Activated naive CD4-positive, alpha-beta T cell treated with anti-CD3 and anti-CD28 coated beads, Interleukin-2, amount 10 ng/mL, durations not matched to agents 7 days and 5 days (primary cell): ENCODE data around the gene AKAP13.

Source experiments
- CTCF ChIA-PET: fragments of 350-600 bp; sonication (Branson Sonifier 250); formaldehyde crosslinking; loops from one replicate; lab custom pipeline; 2021; ENCODE audit warnings: antibody characterized with exemption; lab: Charles Lee
- DNase-seq: peaks from one replicate; pipeline ENCODE4 v3.0.0-alpha.2; 2020
- H3K27ac Mint-ChIP-seq: one replicate; pipeline ENCODE4 v1.8.0; 2021; ENCODE audit warnings: mild to moderate bottlenecking, moderate library complexity, mixed read lengths
- H3K27me3 Mint-ChIP-seq: one replicate; pipeline ENCODE4 v1.8.0; 2021; ENCODE audit warnings: mild to moderate bottlenecking, mixed read lengths
- H3K36me3 Mint-ChIP-seq: one replicate; pipeline ENCODE4 v1.8.0; 2021; ENCODE audit warnings: mixed read lengths
- H3K4me1 Mint-ChIP-seq: one replicate; pipeline ENCODE4 v1.8.0; 2021; ENCODE audit warnings: mixed read lengths
- H3K4me3 Mint-ChIP-seq: one replicate; pipeline ENCODE4 v1.8.0; 2021; ENCODE audit warnings: mild to moderate bottlenecking, moderate library complexity, mixed read lengths
- H3K9me3 Mint-ChIP-seq: one replicate; pipeline ENCODE4 v1.8.0; 2021; ENCODE audit warnings: mixed read lengths

The AKAP13 gene

DNA sequence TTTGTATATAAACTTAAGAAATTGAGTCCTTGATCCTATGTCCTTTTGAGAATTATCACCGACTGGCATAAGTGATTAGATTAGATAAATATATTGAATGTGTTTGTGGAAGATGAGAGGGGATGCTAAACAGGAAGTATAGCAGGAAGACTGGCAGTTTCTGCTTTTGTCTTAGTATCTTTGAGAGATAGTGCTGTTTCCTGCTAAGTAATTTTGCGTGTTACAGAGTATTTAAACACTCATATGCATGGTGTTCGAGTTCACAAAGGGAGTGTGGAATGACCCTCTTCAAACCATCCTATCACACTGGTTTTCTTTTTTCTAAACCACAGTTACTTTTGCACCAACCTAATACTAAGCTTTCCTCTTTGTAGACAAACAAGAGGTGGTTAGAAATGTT lies 308.3 kb downstream of the AKAP13 start:
- H3K27me3 Mint-ChIP-seq, result no peaks in the 10 kb centered on the region
- H3K27ac Mint-ChIP-seq, result peak overlapping the region; percentile 95
- H3K36me3 Mint-ChIP-seq, result peaks cover 63% of the 10 kb centered on the region
- DNase-seq, result no peak
- peaks cover 71% of the 10 kb centered on the region for H3K4me1 Mint-ChIP-seq
- CTCF ChIA-PET, result interaction anchor here (1.4 kb wide), 1 partner anchor 21 kb away, joined by 3 read pairs; no protein-coding TSS in a partner anchor
- peak overlapping the region; percentile 92 for H3K4me3 Mint-ChIP-seq
- H3K9me3 Mint-ChIP-seq, result no peaks in the 10 kb centered on the region

- DNase-seq, result peak; percentile 75
- no peaks in the 10 kb centered on the region for H3K9me3 Mint-ChIP-seq
- peaks cover 70% of the 10 kb centered on the region for H3K4me1 Mint-ChIP-seq
- no peaks in the 10 kb centered on the region for H3K27me3 Mint-ChIP-seq
- peak overlapping the region; percentile 95 for H3K27ac Mint-ChIP-seq
- peak overlapping the region; percentile 92 for H3K4me3 Mint-ChIP-seq
- CTCF ChIA-PET, result interaction anchor here (1.1 to 1.5 kb wide), 7 partner anchors 13 to 107 kb away, joined by 3 to 7 read pairs (median 5); no protein-coding TSS in a partner anchor
- H3K36me3 Mint-ChIP-seq, result peaks cover 64% of the 10 kb centered on the region
These were observed 309.3 kb downstream of the AKAP13 start for GRCh38 chr15:85689729-85690128.

GRCh38 chr15:85690561-85691231 lies 310.3 kb downstream of the AKAP13 start:
- Mint-ChIP-seq H3K36me3 (peaks cover 67% of the 10 kb centered on the region), H3K27me3 (no peaks in the 10 kb centered on the region), H3K4me3 (peak overlapping the region; percentile 92), H3K27ac (peak overlapping the region; percentile 95), H3K9me3 (no peaks in the 10 kb centered on the region), H3K4me1 (peaks cover 73% of the 10 kb centered on the region)
- DNase-seq, result peak; percentile 60
- CTCF ChIA-PET, result interaction anchor here (1.0 to 1.5 kb wide), 7 partner anchors 9 to 108 kb away, joined by 3 to 7 read pairs (median 5); no protein-coding TSS in a partner anchor

- H3K36me3 Mint-ChIP-seq, result peaks cover 66% of the 10 kb centered on the region
- CTCF ChIA-PET, result interaction anchor here (0.9 to 3.4 kb wide), 3 partner anchors 12 to 111 kb away, joined by 3 to 21 read pairs (median 4); no protein-coding TSS in a partner anchor
These were observed 311.2 kb downstream of the AKAP13 start for GRCh38 chr15:85691350-85692240.

DNA sequence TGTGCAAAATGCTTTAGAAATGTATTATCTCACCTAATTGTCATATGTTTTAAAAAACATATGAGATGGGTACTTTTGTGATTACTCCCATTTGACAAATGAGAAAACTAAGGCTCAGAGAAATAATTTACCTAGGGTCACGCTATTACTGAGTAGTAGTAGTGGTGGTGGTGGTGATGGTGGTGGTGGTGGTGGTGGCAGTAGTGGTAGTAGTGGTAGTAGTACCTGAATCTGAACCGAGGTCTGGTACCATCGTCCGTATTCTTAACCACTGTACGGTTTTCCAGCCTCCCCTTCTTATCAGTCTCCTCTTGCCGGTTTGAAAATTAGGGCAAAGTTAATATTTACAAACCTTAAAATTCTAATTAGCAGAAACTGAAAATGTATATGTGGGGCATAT lies 311.9 kb downstream of the AKAP13 start:
- Mint-ChIP-seq H3K27ac (peak overlapping the region; percentile 95), H3K36me3 (peaks cover 66% of the 10 kb centered on the region), H3K27me3 (no peaks in the 10 kb centered on the region), H3K4me1 (peaks cover 62% of the 10 kb centered on the region), H3K9me3 (no peaks in the 10 kb centered on the region), H3K4me3 (peak overlapping the region; percentile 92)
- CTCF ChIA-PET, result interaction anchor here (0.9 to 3.4 kb wide), 2 partner anchors 11 to 112 kb away, joined by 3 to 21 read pairs; no protein-coding TSS in a partner anchor
- no peak for DNase-seq

More at GRCh38 chr15:85691350-85692240, 311.2 kb downstream of the AKAP13 start:
- H3K27ac Mint-ChIP-seq, result peak overlapping the region; percentile 95
- no peaks in the 10 kb centered on the region for H3K9me3 Mint-ChIP-seq
- H3K4me3 Mint-ChIP-seq, result peak overlapping the region; percentile 92
- peak; percentile 56 for DNase-seq
- H3K27me3 Mint-ChIP-seq, result no peaks in the 10 kb centered on the region
- H3K4me1 Mint-ChIP-seq, result peaks cover 69% of the 10 kb centered on the region

GRCh38 chr15:85692873-85693272 lies 312.5 kb downstream of the AKAP13 start:
- no peaks in the 10 kb centered on the region for H3K9me3 Mint-ChIP-seq
- CTCF ChIA-PET, result interaction anchor here (0.6 to 3.4 kb wide), 2 partner anchors 11 to 188 kb away, joined by 3 to 21 read pairs; no protein-coding TSS in a partner anchor

GRCh38 chr15:85693277-85693676 lies 312.9 kb downstream of the AKAP13 start:
- H3K36me3 Mint-ChIP-seq, result peaks cover 66% of the 10 kb centered on the region
- CTCF ChIA-PET, result interaction anchor here (0.6 to 3.4 kb wide), 2 partner anchors 10 to 189 kb away, joined by 3 to 21 read pairs; no protein-coding TSS in a partner anchor
- H3K4me1 Mint-ChIP-seq, result peaks cover 55% of the 10 kb centered on the region
- H3K27ac Mint-ChIP-seq, result peak overlapping the region; percentile 83
- no peaks in the 10 kb centered on the region for H3K27me3 Mint-ChIP-seq
- peak overlapping the region; percentile 92 for H3K4me3 Mint-ChIP-seq
- H3K9me3 Mint-ChIP-seq, result no peaks in the 10 kb centered on the region
- no peak for DNase-seq

More at GRCh38 chr15:85692873-85693272, 312.5 kb downstream of the AKAP13 start:
- H3K27ac Mint-ChIP-seq, result peak overlapping the region; percentile 83
- H3K4me3 Mint-ChIP-seq, result peak overlapping the region; percentile 92
- H3K4me1 Mint-ChIP-seq, result peaks cover 56% of the 10 kb centered on the region
- H3K36me3 Mint-ChIP-seq, result peaks cover 63% of the 10 kb centered on the region
- DNase-seq, result peak; percentile 26
- no peaks in the 10 kb centered on the region for H3K27me3 Mint-ChIP-seq

DNA sequence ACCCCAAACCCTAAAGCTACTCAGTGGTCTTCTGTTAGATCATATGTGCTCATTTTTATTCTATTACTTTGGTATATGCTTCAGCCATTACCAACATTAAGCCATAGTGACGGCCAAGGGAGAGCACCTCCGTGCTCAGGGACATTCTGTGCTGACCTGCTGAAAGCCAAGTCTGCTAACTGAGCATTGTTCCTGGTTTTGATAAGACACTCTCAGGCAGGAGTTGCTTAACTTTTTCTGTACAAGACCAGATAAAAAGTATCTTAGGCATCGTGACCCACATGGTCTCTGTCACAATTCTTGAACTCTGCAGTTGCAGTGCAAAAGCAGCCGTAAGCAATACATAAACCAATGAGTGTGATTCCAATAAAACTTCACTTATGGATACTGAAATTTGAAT lies 313.7 kb downstream of the AKAP13 start:
- DNase-seq, result no peak
- Mint-ChIP-seq H3K27ac (no peak overlapping the region), H3K36me3 (peaks cover 66% of the 10 kb centered on the region), H3K27me3 (no peaks in the 10 kb centered on the region), H3K4me3 (no peak overlapping the region), H3K9me3 (no peaks in the 10 kb centered on the region), H3K4me1 (peaks cover 47% of the 10 kb centered on the region)
- CTCF ChIA-PET, result interaction anchor here (3.4 kb wide), 1 partner anchor 10 kb away, joined by 21 read pairs; no protein-coding TSS in a partner anchor

DNA sequence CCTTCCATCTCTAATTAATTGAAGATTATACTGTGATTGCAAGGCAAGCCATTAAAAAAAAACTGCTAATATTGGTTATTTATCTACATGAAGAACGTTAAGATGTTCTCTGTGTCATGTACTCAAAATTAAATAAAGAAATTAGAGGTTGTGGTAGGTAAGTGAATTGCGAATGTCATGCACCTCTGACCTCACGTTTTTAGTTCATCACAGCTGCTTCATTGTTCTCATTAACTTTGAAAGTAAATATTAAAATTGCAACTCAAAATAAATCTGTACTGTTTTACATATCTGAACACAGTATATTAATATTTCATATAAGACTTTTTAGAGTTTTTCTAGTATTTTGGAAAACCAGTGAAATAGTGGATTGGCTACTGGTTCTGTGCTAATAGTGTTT lies 320.4 kb downstream of the AKAP13 start:
- DNase-seq, result no peak
- no peaks in the 10 kb centered on the region for H3K9me3 Mint-ChIP-seq
- H3K27ac Mint-ChIP-seq, result peak overlapping the region; percentile 76
- H3K36me3 Mint-ChIP-seq, result peaks cover 44% of the 10 kb centered on the region
- CTCF ChIA-PET, result no interaction called here
- no peak overlapping the region for H3K4me3 Mint-ChIP-seq
- no peaks in the 10 kb centered on the region for H3K27me3 Mint-ChIP-seq
- peaks cover 50% of the 10 kb centered on the region for H3K4me1 Mint-ChIP-seq

DNA sequence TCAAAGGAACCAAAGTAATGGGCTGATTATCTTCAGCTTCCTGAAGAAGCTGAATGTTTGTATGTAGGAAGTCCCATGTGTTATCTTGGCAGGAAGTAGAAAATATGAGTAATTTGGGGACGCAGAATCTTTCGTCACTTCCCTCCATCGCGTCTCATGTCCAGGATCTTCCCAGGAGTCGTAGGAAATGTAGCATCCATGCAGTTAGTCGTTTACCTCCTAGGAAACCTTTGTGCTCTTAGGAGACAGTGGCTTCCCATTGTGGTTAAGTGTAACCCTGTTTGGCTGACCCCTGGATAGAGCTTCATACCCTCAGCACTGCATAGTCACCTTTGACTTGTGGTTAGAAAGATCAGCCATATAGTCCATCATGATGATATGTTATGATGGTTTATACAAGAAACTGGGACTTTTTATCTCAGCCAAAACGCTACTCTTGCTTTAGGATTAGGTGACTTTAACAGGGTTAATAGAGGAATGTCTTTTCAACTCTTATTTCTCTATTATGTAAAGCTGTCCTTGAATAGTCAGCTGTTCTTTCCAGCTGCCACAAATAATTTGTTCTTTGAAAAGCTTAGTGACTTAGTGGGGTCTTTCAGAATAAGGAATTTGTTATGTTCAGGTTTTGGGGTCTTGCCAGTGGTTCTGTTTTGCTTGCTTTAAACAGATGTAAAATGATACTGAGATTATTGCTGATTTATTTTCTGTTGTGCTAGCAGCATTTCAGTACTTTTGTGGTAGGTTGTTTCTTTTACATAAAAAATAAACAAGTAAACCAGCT lies 322.1 kb downstream of the AKAP13 start:
- peaks cover 34% of the 10 kb centered on the region for H3K36me3 Mint-ChIP-seq
- DNase-seq, result peak; percentile 38
- peak overlapping the region; percentile 89 for H3K27ac Mint-ChIP-seq
- peaks cover 65% of the 10 kb centered on the region for H3K4me1 Mint-ChIP-seq
- H3K9me3 Mint-ChIP-seq, result no peaks in the 10 kb centered on the region
- CTCF ChIA-PET, result interaction anchor here (2.0 to 4.0 kb wide), 2 partner anchors 10 to 12 kb away, joined by 7 to 21 read pairs; no protein-coding TSS in a partner anchor
- H3K4me3 Mint-ChIP-seq, result peak overlapping the region; percentile 50
- no peaks in the 10 kb centered on the region for H3K27me3 Mint-ChIP-seq

DNA sequence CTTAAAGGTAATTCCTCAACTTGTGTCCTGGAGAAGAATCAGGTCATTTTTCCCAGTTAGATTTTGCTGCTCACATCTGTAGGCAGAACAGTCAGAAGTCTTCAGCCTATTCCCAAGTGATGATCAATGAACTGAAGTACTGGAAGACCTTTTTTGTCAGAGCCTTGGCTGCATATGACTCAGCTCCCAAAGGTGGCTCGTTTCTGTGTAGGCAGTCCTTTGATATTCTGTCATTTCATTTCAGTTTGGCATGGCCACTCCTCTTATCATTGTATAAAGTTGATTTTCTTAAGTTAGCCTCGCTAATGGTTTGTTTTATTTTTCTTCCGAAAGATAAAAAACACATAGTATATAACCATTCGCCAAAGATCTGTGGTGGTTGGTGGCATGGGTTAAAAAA lies 323.7 kb downstream of the AKAP13 start:
- peak overlapping the region; percentile 88 for H3K27ac Mint-ChIP-seq
- CTCF ChIA-PET, result interaction anchor here (1.4 to 4.0 kb wide), 2 partner anchors 11 to 14 kb away, joined by 5 to 21 read pairs; no protein-coding TSS in a partner anchor
- H3K4me1 Mint-ChIP-seq, result peaks cover 79% of the 10 kb centered on the region
- no peaks in the 10 kb centered on the region for H3K27me3 Mint-ChIP-seq
- H3K4me3 Mint-ChIP-seq, result peak overlapping the region; percentile 7
- H3K36me3 Mint-ChIP-seq, result peaks cover 39% of the 10 kb centered on the region
- H3K9me3 Mint-ChIP-seq, result no peaks in the 10 kb centered on the region
- no peak for DNase-seq

DNA sequence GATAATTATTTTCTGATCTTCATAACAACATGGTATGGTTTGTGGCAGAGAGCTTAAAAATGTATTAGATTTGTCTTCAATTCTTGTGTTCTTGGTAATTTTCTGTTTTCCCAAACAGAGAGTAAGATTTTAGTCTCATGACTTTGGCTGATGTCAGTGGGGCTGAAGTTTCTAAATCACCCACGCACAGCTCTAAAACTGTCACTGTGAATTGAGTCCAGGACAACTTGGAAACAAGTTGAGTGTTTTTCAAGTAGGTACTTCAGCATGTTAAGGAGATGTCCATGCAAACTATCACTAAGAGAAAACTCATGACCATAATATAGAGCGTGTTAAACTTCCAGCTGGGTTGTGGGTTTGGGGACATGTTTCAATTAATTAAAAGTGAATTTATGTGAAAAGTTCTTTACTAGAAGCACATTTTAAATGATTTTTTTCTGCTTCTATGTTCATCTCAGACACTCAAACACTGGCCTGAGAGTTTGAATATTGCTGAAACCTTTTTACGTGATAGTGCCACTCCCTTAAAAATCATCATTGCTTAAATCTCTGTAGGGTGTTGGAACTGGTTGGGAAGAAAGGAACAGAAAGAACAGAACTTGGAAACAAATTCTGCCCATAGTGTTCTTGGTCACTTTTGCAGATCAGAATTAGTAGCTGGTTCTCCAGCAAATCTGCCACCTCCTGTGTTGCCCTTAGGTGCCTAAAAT lies 324.5 kb downstream of the AKAP13 start:
- CTCF ChIA-PET, result interaction anchor here (1.4 to 4.0 kb wide), 2 partner anchors 12 to 15 kb away, joined by 5 to 21 read pairs; no protein-coding TSS in a partner anchor
- H3K36me3 Mint-ChIP-seq, result peaks cover 42% of the 10 kb centered on the region
- peak overlapping the region; percentile 88 for H3K27ac Mint-ChIP-seq
- no peaks in the 10 kb centered on the region for H3K9me3 Mint-ChIP-seq
- peaks cover 81% of the 10 kb centered on the region for H3K4me1 Mint-ChIP-seq
- no peak overlapping the region for H3K4me3 Mint-ChIP-seq
- no peak for DNase-seq
- no peaks in the 10 kb centered on the region for H3K27me3 Mint-ChIP-seq
